GM18508 (cell line): ENCODE data around the gene PTTG1IP.

ENCODE experiments used
- ATAC-seq: cut with Tn5 transposase; IDR thresholded peaks from one replicate; pipeline ENCODE4 v1.9.1; 2021; ENCODE audit warnings: moderate number of reproducible peaks; ENCODE audit not compliant: insufficient read depth, unreplicated experiment

The PTTG1IP gene

DNA sequence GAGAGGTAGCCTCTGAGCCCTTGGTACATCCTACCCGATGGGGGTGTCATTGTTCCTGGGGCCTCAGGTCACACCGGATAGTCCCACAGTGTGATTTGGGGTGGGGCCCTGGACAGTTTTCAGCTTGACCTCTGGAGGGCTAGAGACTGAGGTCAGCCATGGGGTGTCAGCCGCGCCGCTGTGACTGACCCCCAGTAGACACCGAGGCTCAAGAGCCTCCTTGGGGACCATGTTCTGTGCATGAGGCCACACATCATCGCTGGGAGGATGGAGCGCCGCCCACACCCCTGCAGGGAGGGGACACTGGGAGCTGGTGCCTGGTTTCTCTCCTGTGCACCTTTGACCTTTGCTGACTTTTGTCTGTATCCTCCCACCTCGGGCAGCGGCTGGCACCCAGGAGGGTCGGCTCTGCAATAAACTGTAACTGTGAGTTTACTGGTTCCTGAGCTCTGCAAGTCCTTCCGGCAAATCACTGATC is 24.6 kb upstream of the PTTG1IP start:
- ATAC-seq: no peak

DNA sequence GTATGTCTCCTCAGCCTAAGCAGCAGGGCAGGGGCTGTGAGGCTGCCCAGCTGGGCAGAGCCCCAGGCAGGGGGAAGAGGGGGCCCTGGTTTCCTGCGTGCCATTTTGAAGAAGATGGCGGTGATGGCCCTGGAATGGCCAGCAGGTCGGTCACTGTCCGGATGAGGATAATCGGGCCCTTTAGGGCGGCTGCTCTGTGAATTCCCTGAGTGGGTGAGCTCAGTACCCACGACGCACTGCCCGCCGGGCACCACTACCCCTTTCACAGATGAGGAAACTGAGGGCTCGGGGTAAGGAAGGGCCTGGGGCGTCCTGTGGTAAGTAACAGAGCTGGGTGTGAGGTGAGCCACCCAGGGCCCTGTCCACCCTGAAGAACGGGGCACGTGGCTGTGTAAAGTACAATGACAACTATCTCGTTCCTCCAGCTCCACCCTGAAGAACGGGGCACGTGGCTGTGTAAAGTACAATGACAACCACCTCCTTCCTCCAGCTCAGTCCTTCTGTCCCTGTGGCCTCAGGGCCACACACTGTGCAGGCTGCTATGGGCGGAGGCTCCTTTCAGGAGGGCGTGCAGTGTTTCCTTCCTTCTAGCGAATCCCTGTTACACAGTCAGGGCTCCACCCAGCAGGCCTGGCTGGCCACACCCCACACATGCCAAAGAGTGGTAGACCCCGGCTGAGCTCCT is 24.0 kb upstream of the PTTG1IP start:
- no peak for ATAC-seq

DNA sequence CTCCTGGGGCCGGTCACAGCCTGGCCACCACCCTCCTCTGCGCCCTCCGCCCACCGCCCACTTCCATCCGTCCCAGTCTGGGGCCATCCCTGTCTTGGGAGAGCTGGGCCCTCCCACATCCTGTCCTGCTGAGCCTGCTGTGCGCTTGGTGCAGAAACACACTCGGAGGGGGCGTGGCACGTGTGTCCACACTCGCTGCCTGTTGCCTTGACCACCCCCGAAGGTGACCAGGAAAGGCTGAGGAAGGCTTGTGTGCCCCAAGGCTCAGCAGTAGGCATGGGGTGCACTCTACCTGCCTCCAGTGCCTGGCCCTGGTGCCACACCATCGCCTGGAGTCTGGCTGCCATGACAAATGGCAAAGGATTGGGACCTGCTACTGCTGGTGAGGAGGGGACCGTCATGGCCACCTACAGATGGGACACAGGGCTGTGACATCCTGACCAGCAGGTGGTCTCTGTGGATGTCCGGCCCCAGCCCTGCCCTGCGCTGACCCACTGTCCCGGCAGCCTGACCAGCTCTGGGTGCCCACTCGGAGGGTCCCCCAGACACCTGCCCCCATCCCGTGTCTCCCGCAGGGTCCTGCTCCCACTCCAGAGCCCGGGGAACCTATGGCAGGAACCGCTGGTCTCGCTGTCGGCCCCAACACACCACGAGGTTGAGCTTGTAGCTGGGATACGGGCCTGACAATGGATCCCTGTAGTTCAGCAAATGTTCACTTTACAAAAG is 23.2 kb upstream of the PTTG1IP start:
- ATAC-seq: no peak

DNA sequence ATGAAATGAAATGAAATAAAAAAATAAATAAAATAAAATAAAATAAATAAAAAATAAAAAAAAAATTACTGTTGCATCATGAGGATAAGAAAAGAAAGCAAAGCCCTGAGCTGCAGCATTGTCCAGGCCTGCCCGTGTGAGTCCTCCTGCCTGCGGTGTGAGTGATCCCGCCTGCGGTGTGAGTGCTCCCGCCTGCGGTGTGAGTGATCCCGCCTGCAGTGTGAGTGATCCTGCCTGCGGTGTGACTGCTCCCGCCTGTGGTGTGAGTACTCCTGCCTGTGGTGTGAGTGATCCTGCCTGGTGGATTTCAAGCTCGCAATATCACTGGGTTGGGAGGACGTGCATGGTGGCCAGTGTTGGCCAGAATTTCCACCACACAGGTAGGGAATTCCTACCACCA is 22.4 kb upstream of the PTTG1IP start:
- no peak for ATAC-seq

DNA sequence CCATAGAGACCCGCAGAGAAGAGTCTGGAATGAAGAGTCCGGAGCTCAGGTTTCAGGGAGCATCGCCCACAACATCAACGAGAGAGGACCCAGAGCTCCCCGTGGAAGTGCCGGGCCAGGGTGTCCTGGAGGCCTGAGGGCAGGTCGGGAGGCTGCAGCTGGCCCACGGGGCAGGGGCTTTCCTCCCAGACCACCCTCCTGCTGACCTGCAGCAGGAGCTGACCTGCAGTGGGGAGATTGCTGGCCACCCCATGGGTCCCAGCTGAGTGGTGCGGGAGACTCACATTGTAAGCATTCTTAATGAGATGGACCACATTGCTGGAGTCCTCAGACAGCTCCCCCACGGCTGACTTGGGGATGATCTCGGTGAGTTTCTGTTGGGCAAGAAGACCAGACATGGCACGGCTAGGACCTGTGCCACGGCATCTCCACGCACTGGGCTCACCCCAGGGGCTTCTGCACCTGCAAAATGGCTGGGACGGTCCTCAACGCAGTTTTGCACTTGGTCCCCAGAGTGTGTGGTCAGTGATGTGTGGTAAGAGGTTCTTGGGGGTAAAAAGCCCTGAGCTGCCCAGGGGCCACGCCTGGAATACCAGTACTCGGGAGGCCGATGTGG is 21.3 kb upstream of the PTTG1IP start:
- no peak for ATAC-seq

DNA sequence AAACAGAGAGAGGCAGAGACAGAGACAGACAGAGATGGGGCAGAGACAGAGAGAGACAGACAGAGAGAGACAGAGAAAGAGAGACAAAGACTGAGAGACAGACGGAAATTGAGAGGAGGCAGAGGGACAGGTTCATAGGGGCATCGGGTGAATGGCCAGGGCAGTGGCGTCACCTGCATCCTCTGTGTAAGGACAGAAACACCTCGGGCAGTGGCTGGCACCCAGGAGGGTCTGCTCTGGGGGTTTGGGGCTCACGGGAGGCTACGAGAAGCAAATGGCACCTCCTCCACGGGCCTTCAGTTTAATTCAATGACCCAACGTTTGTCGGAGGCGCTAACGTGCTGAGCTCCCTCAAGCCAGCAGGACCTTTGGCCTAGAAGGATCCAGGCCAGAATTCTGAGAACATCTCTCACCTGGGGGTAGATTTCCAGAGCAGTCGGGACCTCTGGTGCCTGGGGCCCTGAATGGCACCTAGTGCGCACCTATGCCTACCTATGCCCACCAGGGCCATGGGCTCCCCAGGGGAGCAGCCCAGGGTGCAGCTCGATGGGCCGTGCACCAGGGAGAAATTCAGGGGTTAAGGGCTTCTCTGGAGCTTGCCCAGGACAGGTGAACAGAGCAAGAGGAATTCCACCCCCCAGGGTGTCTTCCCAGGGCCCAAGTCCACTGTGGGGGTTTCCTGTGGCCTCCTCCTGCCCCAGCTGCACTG is 20.6 kb upstream of the PTTG1IP start:
- no peak for ATAC-seq

DNA sequence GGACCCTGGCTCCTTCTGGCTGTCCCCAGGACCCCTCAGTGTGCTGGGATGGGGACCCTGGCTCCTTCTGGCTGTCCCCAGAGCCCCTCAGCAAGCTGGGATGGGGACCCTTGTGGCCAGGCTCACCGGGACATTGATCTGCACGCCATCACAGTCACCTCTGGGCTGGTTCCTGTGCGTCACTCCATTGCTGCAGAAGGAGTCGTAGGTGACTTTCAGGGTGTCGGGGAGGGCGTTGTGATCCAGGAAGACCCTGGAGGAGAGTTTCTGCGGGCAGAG is 19.7 kb upstream of the PTTG1IP start:
- no peak for ATAC-seq

DNA sequence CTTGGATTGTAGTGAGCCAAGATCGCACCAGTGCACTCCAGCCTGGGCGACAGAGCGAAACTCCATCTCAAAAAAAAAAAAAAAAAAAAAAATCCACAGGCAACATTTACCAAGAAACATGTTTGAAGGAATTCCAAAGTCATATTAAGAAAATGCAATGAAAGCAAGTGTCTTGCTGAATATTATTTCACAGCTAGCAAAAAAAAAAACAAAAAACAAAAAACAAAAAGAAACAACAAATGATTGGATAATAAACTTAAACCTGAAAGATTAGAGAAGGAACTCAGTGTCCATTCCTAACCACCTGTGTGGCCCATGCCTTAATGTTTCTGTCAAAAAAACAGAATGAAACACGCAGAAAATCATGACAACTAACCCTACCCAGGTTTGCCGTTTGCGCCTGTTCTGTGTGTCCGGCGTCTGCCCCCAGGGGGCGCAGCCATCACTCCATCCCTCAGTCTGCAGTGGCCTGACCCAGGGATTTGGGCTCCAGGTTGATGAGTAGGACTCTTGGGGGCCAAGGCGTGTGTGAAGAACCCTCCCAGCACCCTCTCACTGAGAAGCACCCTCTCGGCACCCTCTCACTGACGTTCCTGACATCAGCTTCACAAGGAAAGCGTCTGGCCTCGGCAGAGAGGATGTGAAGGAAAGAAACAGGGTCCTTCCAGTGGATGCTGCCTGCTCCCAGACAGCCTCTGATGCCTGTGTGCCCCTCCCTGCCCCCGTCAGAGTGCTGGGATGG is 19.2 kb upstream of the PTTG1IP start:
- ATAC-seq: no peak

DNA sequence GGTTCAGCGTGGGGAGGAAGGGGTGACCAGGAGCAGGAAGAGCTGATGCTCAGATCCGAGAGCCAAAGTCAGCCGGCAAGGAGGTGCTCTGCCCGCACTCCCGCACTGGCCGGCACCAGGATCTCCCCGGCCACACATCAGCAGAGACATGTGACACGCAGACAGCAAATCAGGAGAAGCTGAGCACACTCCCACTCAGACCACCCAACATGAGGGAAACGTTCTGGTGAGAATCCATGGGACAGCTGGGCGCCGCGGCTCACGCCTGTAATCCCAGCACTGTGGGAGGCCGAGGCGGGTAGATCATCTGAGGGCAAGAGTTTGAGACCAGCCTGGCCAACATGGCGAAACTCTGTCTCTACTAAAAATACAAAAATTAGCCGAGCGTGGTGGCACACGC is 18.6 kb upstream of the PTTG1IP start:
- no peak for ATAC-seq

DNA sequence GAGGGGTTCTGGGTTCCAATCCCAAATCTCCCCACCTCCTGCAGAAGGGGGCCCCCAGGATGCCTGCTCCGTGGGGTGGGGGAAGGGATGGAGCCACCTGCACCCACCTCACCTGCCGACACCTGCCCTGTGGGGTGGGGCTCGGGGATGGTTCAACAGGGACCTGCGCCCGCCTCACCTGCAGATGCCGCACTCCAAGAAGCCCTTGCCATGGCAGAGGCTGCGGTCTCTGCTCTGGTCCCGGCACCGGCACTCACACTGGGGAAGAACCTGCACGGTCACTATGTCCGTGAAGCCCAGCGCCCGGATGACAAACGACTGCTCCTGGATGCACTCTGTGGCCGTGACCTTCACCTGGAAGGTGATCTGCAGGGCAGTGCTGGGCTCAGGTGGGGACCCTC is 18.1 kb upstream of the PTTG1IP start:
- ATAC-seq: no peak

DNA sequence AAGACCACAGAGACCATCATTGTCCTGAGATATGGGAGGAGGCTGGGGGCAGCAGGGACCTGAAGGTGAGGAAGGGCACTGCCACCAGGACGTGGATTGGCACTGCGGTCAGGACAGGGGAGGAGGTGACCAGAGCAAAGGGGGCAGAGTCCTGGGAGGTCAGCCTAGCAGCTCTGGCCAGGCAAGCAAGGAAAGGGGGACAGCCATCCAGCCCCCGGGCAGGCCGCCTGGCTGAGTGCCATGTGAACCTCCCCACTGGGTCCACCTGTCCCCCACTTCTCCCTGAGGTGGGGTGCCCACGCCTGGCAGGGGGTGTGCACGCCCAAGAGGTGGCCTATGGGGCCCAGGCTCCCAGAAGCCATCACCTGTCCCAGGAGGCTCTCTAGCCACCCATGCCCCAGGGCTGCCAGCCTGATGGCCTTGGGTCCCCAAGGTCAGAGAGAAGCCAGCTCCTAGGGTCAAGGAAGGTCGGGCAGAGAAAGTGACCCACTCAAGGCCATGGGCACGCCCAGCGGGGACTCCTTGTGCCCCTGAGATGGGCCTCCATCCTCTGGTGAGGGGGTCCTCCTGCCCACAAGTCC is 17.6 kb upstream of the PTTG1IP start:
- no peak for ATAC-seq

DNA sequence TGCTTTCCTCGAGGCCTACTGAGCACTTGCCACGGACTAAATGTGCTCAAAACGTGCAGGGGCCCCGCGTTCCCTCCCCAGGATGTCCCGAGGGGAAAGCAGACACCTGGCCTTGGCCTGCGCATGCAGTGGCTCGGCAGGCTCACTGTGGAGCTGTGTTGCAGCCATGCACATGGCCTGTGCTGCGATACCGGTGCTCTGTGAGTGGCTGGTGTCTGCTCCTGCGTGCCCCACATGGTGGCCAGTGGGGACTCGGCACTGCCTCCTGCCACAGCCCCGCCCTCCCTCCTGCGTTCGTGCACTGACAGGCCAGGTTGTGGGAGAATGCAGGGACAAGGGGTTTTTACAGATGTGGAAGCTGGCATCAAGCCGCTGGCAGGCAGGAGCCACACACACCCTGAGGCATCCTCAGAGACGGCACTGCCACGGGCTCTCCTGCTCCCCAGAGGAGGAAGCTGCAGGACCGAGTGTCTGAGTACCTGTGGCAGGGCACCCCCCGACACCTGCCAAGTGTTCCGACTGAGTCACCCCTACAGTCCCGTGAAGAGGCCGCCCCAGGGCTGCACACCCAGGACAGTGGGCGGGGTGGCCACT is 16.9 kb upstream of the PTTG1IP start:
- ATAC-seq: no peak

DNA sequence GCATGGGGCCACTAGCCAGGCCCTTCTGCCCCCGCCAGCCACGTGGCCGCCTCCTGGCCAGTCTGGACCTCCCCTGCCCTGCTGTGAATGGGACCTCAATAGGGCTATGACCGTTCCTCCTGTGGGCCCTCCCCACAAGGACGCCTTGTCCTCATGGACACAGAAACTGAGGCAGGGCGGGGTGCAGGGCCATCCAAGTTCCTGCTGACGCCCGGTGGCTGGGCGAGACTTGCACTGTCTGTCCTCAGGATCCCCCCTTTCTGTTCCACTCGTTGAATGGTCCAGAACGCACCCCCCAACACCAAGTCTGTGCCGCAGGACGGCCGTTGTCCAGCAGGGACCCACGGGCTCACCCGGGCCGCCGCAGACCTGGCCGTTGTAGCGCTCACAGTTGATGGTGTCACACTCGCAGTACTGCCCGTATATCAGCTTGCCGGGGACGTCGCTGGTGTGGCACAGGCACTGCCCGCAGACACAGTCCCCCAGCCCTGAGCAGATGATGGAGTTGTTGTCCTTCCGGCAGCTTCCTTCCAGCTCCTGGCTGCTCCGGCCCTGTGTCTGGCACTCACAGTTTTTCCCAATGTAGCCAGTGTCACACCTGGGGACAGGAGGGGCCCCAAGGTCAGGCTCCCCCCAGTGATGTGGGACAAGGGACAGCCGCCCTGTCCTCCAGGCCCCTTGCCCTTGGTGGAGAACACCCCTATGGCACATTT is 16.3 kb upstream of the PTTG1IP start:
- ATAC-seq: no peak

DNA sequence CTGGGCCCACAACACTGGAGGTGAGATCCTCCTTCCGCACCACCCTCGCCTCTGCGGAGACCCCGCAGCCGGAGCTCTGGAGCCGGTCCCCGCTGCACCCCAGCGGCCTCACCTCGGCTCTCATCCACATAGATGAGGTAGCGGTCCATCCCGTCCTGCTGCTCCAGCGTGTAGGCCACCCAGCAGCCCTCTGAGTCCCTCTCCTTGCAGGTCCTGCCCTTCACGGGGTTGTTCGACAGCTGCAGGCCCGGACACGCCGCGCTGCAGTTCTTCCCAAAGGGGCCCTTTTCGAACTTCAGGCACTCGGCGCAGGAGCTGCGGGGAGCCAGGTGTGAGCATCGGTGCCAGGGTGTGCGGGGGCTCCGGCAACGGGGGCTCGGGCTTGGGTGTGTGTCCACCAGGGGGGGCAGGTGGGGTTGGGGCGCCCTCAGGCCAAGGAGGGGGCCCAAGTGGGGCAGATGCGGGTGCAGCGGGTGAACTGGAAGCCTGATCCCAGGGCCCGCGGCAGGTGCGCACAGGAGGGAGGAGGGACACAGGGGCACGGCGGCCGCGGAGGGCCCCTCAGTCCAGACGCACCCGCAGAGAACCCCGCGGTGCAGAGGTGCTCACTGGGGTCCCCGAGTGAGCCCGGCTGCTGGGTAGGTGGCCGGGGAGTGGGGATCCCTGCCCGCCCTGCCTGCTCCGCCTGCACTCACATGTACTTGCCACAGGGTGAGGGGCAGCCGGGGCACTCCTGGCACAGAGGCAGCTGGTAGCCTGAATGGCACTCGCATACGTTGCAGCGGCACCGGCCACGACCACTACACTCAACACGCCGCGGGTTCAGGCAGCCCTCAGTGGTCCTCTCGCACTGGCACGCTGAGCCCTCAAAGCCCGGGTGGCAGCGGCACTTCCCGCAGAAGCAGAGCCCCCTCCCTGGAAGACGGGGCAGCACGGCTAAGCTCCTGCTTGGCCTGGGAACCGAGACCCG is 15.4 kb upstream of the PTTG1IP start:
- ATAC-seq: no peak

DNA sequence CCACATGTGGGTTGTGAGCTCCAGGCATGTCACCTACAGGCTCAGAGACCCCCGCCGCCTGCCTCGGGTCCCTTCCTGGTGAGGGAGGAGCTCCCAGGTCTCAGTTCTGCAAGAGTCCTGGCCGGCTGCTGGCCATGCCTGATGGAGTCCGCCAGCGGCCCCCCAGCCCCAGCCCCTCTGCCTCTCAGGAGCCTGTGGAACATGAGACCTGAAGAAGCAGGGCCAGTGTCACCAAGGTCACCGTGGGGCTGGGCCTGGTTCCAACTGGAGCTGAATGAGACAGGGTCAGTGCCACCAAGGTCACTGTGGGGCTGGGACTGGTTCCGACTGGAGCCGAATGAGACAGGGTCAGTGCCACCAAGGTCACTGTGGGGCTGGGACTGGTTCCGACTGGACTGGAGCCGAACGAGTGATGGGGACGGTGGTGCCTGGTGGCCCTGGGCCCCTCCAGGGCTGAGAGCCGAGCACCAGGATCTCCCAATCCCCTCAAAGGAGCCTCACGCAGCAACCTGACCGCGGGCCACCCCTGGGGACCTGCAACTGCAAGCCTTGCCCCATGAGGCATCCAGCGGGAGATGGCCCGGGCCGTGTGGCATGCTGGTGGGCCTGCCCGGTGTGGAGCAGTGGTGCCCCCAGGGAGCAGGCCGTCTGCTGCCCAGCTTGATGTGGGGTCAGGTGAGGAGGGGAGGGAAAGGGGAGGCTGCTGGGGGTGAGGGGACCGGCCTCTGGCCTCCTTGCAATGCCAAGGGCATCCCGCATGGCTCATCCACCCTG is 14.5 kb upstream of the PTTG1IP start:
- no peak for ATAC-seq

DNA sequence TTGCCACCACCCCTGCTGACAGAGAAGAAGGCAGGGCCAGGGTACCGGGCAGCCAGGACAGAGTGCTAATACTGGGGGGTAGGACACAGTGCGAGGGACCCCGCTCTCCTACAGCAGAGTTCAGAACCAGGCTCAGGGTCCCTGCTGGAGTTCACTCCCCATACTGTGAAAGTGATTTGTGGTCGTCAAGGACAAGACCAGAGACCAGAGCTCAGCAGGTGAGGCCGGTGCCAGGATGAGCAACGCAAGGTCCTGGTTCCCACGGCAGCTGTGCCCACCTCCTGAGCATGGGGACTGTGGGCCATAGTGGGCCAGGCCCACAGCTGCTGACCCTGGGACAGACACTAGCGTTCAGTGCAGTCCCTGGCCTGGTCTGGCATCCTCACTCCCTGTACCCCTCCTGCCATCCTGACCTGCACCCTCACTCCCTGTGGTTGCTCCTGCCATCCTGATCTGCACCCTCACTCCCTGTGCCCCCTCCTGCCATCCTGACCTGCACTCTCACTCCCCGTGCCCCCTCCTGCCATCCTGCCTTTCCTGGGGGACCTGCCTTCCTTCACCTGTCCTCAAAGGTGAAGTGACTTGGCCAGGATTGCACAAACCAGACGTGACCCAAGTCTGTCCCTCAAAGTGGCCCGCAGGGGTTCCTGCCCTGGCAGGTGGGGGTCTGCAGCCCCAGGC is 13.8 kb upstream of the PTTG1IP start:
- no peak for ATAC-seq
